NCI-H2171 treated with DMSO at 0.1 percent for 48 hours (cell line): Measurements from ENCODE around the gene TRIM66.

ENCODE experiments used
- DNase-seq: peaks from one replicate; lab custom pipeline; 2025; lab: John Stamatoyannopoulos, UW

Gene TRIM66

DNA sequence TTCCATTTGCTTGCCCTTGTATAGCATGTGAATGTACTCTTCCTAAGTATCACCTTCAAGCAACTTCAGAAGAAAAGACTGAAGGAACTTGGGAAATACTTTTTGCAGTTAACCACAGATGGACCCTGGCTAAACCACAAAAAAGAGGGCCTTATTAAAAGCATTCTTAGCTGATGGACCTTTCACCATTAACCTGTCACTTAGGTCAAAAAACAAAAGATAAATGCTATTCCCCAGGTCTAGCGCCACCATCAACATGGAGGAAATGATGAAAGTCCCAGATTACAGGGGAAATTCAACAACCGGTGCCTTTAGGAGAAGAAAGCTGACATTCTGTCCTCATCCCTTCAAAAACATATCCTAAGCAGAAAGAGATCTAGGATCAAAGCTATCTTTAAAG lies 117.9 kb downstream of the TRIM66 start:
- DNase-seq = no peak
